Stimulated activated naive CD4-positive, alpha-beta T cell (primary cell): Measurements from ENCODE around the gene ATP8B3.

Experiments
- DNase-seq, 6 experiments: peaks; one replicate each; lab custom pipeline; 2025; lab: John Stamatoyannopoulos, UW

The ATP8B3 gene

DNA sequence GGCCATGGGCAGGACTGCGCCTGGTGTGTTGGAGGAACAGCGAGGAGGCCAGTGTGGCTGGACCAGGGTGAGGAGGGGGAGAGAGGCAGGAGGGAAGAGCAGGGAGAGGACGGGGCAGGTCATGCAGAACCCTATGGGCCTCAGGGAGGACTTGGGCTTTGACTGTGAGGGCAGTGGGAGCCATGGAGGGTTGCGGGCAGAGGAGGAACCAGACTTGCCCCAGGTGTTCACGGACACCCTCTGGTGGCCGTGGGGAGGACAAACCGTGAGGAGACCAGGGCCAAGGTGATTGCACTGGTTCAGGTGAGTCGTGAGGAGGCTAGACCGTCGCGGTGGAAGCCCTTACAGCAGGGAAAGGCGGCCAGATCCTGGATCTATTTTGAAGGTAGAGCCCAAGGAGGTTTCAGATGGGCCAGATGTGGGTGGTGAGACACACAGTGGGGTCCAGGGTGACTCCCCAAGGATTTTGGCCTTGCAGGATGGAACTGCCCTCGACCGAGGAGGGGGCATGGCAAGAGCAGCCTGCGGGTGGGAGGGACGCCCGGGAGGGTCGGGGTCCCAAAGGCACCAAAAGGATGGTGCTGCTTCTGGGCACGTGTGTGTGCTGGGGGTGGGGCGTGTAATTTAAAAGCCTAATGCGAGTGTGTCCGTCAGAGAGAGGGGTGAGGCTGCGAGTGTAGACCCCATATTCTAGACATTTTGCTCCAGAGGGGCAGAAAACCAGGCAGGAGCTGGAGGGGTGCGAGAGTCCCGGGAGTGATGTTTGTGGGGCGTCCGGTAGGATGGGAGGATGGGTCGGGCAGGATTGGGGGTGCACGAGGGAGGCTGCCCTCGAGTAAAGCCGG is 39.0 kb upstream of the ATP8B3 start:
- DNase-seq = peak in 2 of 6 experiments; percentile 15 to 33

DNA sequence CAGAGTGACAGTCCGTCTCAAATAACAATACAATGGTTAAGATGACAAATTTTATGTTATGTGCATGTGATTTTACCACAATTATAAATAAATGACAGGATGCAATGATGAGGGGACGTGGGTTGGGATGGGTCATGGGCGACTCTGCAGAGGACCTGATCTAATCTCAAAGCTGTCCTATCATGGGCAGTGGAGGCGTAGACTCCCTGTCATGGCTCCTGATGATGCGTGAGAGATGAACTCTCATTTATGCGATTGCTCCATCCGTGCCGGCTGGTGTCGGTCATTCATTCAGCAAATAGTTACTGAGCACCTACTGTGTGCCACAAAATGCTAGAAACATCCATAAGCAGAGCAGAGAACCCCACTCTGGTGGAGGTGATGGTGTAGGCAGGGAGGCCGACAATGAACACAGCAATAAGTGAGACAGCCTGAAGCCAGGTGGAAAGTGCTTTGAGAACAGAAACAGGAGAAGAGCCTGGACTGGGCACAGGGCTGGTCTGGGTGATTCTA is 37.9 kb upstream of the ATP8B3 start:
- no peak for DNase-seq

DNA sequence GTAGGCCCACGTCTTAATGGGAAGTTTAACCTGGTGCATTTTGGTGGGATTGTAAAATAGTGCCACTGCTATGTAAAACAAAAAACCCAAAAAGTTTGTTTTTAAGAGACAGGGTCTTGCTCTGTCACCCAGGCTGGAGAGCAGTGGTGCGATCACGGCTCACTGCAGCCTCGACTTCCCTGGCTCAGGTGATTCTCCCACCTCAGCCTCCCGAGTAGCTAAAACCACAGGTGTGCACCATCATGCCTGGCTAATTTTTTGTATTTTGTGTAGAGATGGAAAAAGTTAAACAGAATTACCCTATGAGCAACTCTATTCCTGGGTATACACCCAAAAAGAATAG is 37.0 kb upstream of the ATP8B3 start:
- DNase-seq = no peak

DNA sequence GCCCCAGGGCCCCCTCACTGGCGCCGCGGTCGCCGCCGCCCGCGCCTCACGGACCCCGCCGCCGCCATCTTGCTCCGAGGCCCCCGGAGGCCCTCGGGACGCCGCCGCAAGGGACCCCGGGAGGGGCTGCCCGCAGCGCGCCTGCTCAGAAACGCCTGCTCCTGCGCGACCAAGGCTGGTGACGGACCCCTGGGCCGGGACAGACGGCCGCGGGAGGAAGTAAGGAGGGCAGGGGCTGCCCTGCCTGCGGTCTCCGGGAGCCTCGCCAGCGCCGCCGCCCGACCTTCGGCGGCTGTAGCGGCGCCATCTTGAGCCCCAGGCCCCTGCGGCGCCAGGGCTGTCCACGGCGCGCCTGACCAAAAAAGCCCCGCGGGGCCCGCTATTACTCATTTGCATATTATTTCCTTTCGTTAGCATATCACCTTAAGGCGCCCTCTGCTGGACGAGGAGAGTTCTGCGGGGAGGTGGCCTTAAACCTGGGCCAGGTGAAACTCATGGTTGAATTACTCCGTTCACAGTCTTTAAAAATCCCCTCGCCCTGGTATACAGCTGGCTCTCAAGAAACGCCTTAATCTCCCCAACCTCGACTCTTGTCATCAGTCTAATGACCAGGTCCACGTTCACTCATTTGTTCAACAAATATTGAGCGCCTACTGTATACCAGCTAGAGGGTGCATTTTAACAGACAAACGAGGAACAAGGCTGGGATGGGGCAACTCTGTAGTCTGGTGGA is 36.5 kb upstream of the ATP8B3 start, which contains the start of gene REXO1:
Gene REXO1, minus strand, starts transcription at position 85 of the 733 bp plus-strand sequence. CDS start 125 bp downstream, outside the sequence.
- peak; percentile 94 to 99 (median 98) for DNase-seq

DNA sequence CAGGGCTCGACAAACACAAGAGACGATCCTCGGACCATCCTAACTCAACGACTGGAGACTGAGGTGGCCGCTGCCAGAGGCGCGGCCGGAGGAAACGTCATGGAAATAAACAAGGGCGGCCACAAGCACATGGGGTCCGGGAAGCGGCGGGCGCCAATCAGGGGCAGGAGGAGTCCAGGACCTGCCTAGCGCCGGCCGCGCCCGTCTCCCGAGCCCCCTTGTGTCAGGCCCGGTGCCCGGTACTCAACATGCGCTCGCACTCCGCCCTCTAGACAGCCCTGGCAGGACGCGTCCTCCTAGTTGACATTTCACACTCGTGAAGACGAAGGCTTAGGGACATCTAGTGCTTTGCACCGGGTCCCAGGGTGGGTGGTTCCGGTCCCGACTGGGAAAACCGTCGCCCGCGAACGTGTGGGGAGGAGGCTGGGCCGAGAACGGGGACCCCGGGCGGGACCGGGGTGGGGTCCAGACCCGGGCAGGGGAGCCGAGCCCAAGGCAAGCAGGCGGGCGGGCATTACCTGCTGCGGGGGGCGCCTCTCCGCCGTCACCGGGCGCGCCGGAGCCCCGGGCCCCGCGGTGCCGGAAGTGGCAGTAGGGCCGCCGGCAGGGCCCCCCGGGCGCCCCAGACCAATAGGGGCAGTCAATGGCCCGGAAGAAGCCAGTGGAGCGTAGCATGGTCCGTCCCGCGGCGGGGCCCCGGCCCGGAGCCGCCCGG is 35.8 kb upstream of the ATP8B3 start:
- DNase-seq = peak in 2 of 6 experiments; percentile 32 to 79

DNA sequence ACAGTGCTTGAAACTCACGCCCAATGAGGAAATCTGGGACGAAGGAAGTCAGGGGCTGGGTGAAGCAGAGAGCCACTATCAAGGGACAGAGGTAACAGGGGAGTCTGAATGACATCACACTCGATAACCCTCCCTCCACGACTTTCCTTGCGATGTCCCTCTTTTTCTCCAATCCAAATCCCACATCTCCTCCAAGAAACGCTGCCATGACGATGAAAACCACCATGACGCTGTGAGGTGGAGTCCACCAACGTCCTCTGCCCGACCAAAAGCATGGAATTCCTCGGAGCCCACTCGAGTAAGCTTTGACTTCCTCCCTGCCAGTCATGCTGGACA is 35.2 kb upstream of the ATP8B3 start:
- DNase-seq = no peak

DNA sequence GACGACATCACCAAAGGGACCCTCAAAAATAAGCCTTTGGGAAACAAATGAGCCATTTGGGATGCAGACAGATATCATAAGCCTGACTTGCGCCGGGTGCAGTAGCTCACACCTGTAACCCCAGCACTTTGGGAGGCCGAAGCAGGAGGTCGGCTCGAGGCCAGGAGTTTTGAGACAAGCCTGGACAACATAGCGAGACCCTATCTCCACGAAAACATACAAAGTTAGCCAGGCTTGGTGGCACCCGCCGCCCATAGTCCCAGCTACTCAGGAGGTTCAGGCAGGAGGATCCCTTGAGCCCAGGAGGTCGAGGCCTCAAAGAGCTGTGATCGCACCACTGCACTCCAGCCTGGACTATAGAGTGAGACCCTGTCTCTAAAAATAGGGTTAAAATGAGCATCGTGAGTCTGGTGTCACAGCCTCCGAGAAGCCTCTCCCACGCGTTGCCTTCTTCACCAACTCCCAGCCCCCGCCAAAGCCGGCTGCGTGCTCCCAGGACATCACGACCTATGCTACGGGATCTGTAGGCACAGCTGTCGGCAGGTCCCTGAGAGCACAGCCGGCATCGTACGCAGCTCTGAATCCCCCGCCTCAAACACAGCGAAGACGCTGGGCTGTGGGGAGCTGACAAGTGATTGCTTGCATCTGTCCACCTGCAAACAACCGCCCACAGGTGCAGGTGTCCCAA is 34.6 kb upstream of the ATP8B3 start:
- DNase-seq = no peak

DNA sequence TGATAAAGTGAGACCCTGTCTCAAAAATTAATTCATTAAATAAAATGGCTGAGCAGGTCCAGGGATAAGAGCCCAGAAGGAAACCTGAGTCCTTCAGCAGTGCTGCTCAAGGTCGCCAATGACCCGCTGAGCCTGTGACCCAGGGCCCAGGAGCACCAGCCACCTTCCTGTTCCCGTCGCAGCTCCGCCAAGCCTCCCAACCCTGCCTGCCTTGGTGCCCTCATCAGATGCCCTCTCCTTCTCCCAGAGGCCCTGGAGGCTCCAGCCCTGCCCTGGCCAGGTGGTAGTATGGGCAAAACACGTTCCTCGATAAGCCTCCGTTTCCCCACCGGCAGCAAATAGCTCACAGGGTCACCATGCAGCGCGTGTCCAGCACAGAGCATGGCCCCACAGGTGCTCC is 33.6 kb upstream of the ATP8B3 start:
- DNase-seq = no peak

DNA sequence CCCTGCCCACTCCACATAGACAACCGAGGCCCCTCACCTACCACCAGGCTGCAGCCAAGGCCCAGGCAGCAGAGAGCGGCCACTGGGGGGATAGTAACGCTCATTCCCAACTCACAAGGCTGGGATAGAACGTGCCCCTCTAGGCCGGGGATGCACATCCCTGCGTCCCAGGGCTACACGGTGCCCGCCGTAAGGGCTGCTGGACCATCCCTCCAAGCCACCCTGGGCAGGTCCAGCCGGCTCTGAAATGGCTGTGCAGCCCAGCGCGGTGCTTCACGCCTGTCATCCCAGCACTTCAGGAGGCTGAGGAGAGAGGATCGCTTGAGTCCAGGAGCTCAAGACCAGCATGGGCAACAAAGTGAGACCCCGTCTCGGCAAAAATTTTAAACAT is 33.0 kb upstream of the ATP8B3 start:
- DNase-seq = no peak

DNA sequence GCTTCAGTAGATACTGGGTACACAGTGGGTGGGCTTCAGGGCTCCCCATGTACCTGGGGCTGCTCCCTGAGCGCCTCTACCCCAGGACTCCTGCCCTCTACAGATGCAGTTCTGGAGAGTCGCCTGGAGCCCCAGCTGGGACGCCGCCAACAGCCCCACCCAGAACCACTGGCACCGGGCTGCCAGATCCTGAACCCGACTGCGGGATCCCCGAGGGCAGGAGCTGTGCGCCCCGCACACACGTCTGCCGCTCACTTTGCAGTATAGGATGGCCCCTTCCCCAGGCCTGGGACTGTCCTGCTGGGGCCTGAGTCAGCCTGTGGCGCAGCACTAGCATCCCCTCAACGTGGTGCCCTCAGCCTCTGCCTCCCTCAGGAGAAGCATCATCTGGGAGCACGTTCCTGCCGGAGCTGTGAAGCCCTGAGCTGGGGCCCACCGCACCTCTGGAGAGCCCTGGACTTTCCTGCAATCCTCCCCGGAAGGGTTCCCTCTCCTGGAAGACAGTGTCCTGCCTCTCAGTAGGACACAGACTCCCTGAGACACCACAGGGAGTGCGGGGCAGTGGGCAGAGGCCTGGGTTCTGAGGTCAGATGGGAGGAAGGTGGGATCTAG is 32.5 kb upstream of the ATP8B3 start:
- DNase-seq = no peak

DNA sequence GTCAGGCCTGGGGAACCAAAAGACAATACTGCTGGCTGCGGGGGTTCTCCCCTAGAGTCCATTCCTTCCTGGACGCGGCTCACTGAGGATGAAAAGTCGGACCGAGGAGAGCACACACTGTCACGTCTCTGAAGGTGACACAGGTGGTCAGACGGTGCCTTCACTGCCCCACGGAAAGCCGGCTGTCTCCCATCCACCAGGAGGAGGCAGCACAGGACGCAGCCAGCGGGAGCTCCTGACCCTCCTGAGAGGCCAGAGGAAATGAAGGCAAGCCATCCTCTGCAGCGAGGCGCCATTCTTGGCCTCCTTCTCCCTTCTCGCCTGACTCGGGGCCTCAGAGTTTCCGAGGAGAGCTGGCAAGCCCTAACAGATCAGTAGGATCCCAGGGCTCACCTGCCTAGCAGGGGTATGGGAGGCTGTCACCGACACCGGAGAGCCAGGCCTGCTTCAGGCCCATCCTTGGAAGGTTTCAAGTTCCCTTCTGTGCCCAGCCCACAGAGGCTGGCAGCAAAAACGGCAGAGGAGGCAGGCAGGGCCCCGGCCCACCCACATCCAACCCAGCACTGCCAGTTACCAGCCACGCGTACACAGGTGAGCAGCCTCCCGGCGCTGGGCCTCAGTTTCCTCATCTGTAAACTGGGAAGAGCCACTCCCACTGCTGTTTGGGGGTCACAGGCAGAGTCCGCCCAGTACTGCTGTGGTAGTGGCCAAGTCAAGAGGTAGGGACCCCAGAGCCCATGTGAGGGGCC is 31.7 kb upstream of the ATP8B3 start:
- no peak for DNase-seq

DNA sequence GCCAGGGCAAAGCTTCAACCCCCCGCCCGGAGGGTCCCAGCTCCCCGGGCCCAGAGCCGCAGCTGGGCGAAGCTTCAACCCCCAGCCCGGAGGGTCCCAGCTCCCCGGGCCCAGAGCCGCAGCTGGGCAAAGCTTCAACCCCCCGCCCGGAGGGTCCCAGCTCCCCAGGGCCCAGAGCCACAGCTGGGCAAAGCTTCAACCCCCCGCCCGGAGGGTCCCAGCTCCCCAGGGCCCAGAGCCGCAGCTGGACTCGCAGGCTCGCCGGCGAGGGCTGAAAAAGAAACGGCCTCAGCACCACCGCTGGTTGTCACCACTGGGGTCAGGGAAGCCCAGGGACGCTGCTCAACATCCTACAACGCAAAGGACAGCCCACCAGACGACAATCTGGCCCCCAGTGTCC is 31.0 kb upstream of the ATP8B3 start:
- DNase-seq = no peak

DNA sequence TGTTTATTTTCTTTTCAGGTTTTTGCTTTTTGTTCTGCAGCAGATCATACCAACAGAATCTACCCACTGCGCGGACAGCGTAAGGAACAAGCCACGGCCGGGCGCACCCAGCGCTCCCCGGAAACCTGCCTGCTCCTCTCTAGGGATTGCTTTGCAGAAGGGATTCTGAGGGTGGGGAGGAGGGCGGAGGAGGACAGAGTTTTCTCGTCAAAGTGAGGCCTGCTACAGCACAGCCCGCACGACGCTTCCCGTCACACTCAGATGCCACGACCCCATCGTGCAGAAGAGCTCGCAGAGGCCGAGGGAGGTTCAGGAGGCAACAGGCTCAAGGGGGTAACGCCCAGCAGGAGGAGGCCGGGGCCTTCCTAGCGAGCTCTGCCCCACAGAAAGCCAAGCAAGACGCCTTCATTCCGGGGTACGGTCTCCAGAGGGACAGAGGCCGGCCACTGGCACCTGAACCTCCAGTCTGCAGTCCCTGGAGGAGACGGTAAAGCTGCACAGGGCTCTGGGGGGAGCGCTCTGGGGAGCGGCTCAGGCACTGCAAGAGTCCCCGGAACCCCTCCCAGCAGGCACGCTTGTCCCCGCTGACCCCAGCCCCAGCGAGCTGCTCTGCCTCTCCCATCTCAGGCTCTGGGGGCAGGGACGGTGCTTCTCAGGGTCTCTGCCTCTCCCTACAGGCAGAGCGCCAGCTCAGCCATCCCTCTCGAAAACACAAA is 29.3 kb upstream of the ATP8B3 start:
- no peak for DNase-seq

DNA sequence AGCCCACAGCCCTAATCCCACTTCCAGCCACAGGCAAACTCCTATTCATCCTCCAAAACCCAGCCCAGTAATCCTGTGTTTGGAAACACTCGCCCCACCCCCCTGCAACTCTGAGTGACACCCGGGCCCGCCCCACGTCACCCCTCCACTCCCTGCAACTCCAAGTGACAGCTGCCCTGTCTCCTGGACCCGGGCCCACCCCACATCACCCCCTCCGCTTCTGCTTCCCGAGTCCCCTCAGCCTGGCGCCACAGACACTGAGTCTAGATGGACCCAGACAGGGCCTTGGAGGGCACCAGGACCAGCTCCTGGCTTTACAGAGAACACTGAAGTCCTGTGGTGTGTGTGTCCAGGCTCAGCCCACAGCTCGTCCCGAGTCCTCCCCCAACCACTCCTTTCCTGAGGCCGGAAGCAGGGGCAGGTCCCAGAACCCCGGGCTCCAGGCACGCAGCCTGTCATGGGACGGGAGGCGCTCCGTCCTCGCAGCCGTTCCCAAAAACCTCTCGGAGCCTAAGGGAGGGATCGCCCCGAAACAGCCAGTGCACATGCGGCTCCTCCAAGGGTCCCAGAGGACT is 28.6 kb upstream of the ATP8B3 start:
- no peak for DNase-seq

DNA sequence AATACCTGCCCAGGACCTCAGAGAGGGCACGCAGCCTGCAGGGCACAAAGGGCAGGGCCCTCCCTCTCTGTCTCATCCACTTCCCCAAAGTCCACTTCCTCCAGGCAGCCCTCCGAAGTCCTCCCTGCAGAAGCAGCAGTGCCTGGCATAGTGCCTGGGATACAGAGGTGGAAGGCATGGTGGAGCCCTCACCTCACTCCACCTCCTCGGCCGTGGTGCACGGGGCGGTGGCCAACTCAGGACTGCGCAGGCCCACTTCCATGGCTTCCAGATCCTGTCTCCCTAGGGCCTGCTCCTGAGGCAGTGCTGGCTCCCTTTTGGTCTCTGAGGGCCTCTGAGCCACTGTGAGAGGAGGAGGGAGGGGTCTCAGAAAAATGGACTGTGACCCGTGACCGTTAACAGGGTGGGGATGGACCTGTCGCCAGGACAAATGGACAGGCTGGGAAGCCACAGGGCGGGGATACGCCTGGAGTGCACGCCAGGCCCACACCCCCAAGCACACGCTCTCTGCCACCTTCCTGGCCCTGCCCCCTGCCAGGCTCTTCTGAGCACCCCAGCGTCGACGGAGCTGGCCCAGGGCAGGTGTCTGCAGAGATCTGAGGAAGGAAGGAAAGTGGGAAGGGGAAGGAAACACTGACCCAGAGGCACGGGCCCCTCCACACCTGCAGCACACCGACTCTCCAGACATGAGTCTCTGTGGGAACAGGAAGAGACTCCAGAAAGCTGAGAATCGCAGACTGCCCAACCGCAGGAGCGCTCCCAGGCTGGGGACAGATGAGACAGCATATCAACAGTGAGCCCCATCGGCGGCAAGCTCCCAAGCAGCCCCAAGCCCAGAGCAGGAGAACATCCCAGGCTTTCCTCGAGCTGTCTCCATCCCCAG is 27.8 kb upstream of the ATP8B3 start:
- DNase-seq = no peak

DNA sequence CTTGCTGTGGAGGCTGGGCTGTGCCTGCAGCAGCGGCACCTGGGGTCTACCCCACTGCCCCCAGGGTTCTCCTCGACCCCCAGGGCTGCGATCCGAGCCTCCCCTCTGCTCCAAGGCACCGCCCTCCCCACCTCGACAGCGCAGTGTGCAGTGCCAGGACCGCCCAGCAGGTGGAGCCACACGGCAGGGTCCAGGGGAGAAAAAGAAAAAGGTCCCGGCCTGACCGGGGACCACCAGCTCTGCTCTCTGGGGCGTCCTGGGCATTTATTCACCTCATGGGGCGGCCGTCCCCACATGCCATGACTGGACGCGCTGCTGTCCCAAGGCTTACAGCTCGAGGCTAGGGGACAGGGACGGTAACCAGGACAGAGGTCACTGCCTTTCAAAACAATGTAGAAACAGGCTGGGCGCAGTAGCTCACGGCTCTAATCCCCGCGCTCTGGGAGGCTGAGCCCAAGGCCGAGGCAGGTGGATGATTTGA is 25.6 kb upstream of the ATP8B3 start:
- peak; percentile 14 to 58 (median 42) for DNase-seq

DNA sequence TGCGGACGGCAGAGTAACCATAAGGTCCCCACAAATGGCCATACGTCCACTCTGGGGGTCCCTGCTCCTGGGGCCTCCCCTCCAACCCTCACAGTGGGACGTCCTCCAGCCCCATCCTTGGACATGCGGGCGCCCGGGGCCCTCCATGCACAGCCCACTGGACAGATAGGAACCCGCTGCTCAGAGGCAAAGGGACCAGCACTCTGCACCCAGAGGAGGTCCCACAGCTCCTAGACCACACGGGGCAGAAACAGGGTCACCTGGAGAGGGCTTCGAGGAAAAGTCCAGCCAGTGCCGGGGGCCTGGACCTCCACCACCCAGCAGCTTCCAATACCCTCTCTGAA is 25.1 kb upstream of the ATP8B3 start:
- no peak for DNase-seq

DNA sequence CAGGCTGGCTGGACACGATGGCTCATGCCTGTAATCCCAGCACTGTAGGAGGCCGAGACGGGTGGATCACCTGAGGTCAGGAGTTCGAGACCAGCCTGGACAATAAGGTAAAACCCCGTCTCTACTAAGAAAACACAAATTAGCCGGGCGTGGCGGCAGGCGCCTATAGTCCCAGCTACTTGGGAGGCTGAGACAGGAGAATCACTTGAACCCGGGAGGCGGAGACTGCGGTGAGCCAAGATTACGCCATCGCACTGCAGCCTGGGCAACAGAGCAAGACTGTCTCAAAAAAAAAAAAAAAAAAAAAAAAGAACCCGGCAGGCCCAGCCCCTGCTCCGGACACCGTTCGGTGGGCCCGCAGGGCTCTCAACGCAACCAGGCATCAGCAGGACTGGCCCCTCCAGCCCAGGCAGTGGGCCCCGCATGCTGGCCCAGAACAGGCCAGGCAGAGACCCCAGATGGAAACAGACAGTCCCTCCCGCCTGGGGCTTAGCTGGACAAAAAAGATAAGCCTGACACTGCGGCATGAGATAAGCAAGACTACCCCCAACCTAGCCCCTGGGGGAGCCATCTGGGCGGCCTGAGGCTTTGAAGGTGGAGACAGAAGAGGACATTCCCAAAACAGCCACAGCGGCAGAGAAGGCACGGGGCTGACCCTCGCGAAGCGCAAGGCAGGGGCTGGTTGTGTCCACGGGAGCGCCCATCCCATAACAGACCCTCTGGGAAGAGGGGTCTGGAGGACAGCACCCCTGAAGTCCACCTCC is 24.6 kb upstream of the ATP8B3 start:
- DNase-seq = no peak
